DMS114 treated with DMSO at 0.1 percent for 48 hours (cell line): Measurements from ENCODE around the gene ZC3H7B.
"Not testable (repeated sequence)": the region's sequence is repeated elsewhere in the genome, so short reads cannot be mapped to it uniquely, and the experiment has no call there.

ENCODE experiments used
- DNase-seq: peaks from one replicate; lab custom pipeline; 2025; ENCODE audit not compliant: unreplicated experiment; lab: John Stamatoyannopoulos, UW

The ZC3H7B gene

DNA sequence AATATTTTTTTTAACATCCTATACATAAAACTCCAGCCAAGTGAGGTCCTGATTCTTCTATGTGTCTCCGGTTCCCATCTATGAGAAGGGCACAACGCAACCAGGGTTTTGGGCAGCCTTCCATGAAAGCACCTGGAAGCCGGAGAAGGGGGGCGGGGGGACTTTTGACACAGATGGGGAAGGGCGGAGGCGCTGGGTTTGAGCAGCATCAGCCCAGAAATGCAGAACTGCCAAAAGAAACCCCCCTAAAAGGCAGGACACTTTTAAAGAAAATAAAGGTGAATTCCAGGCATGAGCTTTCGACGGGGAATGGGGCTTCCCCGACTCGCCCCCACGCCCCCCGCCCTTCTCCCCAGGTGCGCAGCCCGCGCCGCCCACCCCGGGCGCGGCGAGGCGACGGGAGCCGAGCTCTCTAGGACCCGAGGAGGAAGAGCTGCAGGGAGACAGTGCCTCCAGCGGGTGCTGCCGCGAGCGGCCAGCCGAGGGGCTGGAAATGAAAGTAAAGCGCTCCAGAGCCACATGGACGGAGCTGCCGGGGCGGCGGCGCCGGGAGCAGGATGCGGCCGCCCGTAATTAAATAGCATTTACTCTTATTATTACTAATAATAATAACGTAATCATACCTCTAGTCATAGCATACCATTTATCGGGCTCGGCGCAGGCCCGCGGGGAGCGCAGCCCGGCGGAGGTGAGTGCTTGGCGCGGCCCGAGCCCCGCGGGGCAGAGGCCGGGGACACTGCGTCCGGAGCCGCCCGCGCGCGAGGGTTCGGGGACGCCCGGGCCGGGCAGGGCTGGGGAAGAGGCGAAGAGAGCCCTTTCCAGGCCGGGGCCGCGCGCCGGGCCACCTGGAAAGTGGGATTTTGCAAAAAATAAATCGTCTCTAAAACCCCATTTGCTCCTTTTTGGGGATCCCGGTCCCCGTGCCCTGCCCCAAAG is at the start of gene ZC3H7B:
TSS of gene ZC3H7B (plus strand) at position 441 of the 936 bp plus-strand sequence. CDS start 19,136 bp downstream, outside the sequence.
- DNase-seq = peak; percentile 52

GRCh38 chr22:41252365-41252764 is 49.0 kb upstream of the ZC3H7B start:
- DNase-seq = no peak

GRCh38 chr22:41254230-41254629 is 47.1 kb upstream of the ZC3H7B start:
- DNase-seq = no peak

DNA sequence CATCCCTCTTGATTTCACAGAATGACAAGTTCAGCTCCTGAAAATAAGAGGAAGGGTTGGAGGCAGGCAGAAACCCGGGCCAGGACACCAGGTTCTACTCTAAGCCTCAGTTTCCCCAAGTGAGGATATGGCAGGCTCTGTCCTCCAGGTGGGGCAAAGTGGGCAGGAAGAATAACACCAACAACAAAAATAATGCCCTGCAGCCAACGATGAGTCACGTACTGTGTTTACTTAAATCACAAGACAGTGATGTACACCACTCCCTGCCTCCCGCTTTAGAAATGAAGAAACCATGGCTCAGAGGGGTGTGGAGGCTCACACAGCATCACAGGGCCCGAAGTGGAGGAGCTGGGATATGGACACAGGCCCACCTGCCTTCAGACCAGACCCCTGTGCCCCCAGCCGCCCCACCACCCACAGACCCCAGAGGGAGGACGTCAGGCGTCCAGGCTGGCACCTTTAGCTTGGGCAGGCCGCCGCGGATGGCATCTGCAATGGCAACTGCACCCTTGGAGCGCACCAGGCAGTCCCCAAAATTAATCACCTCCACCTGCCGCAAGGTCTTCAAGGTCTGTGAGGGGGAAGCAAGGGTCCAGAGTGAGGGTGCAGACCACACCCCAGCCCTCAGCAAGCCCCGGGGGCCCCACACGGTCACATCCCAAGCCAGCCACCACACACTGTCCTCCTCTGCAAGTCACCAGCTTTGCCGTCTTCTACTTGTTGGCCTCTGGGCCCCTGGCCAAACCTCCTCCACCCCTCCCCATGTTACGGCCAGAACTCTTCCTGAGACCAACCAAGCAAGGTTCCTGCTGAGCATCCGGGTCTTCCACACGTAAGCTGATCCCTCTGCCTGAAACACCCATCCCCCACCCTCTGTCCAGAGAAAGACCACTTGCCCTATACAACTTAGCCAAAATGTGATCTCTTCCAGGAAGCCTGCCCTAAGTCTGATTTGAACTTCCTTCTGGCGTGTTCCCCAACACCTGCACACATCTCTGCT is 44.8 kb upstream of the ZC3H7B start:
- no peak for DNase-seq

DNA sequence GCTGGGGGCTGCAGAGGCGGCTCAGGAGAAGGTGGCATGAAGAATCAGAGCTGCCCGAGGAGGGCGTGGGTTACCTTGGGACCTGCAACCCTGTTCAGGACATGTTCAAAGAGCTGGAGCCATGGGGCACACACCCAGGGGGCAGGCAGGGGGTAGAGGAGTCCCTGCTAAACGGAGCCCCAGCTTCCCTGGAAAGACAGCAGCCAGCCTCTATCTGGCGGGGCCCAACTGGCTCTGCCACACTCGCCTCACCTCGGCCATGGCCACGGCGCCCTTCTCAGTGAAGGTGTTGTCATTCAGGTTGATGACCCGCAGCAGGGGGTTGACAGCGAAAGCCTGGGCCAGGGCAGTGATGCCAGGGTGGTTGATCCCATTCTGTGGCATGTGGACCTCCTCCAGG is 43.6 kb upstream of the ZC3H7B start:
- no peak for DNase-seq

GRCh38 chr22:41259756-41260155 is 41.6 kb upstream of the ZC3H7B start:
- not testable (repeated sequence) for DNase-seq

GRCh38 chr22:41260871-41261270 is 40.5 kb upstream of the ZC3H7B start:
- DNase-seq = no peak

GRCh38 chr22:41261541-41262249 is 39.6 kb upstream of the ZC3H7B start:
- DNase-seq = no peak

- DNase-seq = no peak
Observed at GRCh38 chr22:41262250-41262765, 39.0 kb upstream of the ZC3H7B start.

DNA sequence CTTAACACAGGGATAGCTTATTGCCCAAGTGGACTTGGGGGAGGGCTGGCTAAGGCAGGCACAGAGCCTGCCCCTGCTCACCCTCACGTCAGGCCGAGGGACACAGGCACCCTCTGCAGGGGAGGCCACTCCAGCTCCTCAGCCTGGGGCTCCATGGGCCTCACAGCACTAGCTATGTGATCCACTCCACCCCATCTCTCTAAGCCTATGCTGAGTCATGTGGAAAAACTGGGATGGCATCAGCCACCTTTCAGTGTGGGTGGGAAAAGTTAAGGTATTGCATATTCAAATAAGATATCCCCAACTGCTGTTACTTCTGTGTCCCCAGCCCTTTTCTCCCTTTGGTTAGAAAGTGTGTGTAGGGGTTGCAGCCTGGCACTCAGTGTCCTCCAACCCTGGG is 37.6 kb upstream of the ZC3H7B start:
- no peak for DNase-seq

DNA sequence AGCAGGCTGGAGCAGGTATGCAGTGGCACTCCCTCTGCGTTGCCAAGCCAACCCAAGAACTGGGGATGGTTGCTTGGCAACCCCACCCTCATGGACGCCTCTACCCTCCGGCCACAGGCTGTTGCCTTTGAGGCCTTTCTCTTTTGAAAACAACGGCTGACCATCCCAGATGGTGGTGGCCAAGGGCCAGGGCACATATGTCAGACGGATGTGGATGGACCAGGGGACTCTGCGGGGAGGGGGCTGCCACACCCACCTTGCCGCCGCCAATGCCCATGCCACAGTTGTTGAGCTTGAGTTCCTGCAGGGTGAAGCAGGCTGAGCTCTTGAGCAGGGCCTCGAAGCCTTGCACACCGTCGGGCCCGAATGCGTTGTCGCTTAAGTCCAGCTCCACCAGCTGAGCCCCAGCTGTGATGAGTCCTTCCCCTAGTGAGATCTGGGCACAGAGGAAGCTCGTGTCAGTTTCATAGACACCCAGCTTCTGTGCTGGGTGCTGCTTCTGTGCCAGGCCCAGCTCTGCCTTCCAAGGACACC is 36.9 kb upstream of the ZC3H7B start:
- no peak for DNase-seq

DNA sequence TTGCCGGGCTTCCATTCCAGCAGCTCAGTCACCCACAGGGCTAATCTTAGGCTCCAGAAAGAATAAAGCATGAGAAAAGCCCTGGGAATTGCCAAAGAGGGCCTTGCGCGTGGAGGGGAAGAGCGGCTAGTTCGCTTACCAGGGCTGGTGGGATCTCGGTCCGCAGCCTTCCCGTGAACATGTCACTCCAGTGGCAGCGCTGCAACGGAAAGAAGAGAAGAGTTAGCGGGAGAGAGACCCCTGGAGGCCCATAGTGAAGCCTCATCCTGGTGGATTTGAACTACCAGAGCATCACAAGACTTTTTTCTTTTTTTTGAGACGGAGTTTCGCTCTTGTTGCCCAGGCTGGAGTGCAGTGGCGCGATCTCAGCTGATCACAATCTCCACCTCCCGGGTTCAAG is 33.4 kb upstream of the ZC3H7B start:
- no peak for DNase-seq

DNA sequence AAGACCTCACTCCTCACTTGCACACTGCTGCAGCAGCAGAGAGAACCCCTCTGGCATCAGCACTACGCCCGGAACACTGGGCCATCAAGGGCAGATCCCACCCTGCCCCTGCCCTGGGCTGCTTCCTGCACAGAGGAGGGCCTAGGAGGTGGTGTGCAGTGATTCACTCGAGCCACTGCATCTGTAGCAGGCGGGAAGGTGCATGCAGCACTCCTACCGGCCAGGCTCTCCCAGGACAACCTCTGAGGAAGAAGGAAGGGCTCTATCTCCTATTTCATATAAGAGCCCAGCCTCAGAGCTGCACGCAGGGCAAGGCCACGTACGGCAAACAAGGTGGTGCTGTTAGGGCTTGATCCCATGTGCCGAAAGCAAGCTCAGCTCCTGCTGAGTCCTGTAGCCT is 29.5 kb upstream of the ZC3H7B start:
- DNase-seq = no peak

- no peak for DNase-seq
Observed at GRCh38 chr22:41273128-41273527, 28.2 kb upstream of the ZC3H7B start.

DNA sequence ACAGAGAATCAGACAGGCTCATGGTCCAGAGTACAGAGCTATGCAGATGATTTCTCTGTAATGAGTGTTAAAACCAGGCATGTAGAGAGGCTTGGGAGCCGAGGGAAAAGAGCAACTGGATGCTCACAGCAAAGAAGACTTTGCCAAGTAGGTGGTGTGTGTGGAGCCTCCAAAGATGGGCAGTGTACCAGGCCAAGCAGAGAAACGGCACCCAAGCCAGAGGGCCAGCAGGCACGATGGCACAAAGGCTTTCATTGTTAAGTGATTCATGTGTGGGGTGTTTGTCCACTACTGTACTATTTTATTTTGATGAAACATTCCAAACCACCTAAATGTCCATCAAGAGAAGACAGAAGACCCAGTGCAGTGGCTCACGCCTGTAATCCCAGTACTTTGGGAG is 26.5 kb upstream of the ZC3H7B start:
- DNase-seq = no peak

DNA sequence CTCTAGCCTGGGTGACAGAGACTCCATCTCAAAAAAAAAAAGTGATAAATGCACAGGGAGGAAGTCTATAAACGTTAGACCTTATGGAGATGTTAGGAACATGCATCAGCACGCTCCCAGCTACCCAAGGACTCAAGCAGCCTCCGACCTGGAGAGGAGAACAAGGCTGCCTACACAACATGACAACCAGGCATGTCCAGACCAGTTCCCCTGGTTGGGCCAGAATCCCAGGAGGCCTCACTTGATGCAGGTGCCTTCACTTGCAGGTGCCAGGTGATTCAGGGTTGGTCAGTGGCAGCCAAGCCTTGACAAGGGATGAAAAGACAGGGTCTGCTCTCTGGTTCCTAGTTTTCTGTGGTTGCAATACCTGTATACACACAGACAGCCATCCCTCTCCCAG is 21.3 kb upstream of the ZC3H7B start:
- no peak for DNase-seq

GRCh38 chr22:41280854-41281253 is 20.5 kb upstream of the ZC3H7B start:
- DNase-seq = no peak

- no peak for DNase-seq
Observed at GRCh38 chr22:41284465-41284864, 16.9 kb upstream of the ZC3H7B start.

- DNase-seq = no peak
Observed at GRCh38 chr22:41285441-41285819, 15.9 kb upstream of the ZC3H7B start.

DNA sequence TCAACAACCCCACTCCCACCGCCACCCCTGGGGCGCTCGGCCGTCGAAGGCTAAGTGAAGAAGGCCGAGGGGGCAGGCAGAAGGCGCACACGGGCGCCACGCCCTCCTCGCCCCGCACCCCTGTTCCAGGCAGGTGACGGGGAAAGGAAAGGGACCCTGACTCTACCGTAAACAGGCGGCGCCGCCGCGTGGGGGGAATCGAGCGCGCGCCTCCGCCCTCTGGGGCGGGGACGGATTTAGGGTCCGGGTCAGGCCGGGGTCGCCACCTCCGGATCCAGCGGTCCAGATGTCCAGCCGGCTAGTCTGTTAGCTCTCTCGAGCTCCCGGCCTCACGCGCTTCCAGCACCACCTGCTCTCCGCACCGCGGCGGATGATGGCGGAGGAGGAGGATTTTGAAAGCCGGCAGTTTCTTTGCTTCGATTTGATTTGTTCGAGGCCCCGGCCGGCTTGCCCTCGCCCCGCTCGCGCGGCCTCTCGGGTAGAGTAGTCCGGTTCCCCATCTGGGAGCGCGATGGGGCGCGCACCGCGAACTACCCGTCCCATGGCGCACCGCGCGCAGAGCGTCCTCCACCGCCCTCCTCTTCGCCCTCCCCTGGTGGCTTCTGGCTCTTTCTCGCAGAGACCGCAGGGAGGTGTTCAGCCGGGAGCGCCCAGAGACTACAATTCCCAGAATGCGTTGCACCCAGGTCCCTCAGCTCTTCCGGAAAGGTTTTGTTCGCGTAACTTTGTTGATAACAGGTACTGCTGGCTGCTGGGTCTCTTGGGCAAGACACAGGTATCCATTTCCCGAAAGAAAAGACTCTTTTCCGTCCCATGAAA is 15.3 kb upstream of the ZC3H7B start, which contains the start of gene RANGAP1:
TSS of gene RANGAP1 (minus strand) at position 368 of the 819 bp plus-strand sequence. CDS start 5,143 bp downstream, outside the sequence.
- DNase-seq = peak; percentile 97
